ENCODE measurements around the gene CYTH1. TPM values are rescaled to one million over a fixed set of nuclear protein-coding genes. Genes with fewer than 3 reads are reported as not detected.

Gene CYTH1
- total RNA-seq = 26.6 and 34.5 TPM in 2 replicates

GRCh38 chr17:78781893-78782304 lies at the start of gene CYTH1:
Gene CYTH1 (minus strand): TSS chr17:78782273. CDS start chr17:78782223, 50 bp downstream.

Other genes with a start within 250 kb of the CYTH1 start
- gene DNAH17, start 204.9 kb downstream of the CYTH1 start, total RNA-seq = under 0.01 TPM in 1 of 2 replicates, not detected in the other
- 14.3 and 16.4 TPM in 2 replicates for gene USP36, start 58.5 kb upstream of the CYTH1 start, total RNA-seq
- 0.32 and 2.1 TPM in 2 replicates for gene CEP295NL, start 120.9 kb upstream of the CYTH1 start, total RNA-seq
- 17.2 and 28.0 TPM in 2 replicates for gene TIMP2, start 143.1 kb upstream of the CYTH1 start, total RNA-seq
- gene LGALS3BP, start 197.7 kb upstream of the CYTH1 start, total RNA-seq = 4.9 and 64.0 TPM in 2 replicates
- gene CANT1, start 227.5 kb upstream of the CYTH1 start, total RNA-seq = 43.5 and 60.9 TPM in 2 replicates
- gene C1QTNF1, start 241.9 kb upstream of the CYTH1 start, total RNA-seq = 2.9 and 17.9 TPM in 2 replicates

Measured in epithelial cell of umbilical artery (primary cell).